Naive thymus-derived CD8-positive, alpha-beta T cell (primary cell): ENCODE data around the gene CUL1. TPM values are rescaled to one million over a fixed set of nuclear protein-coding genes. Genes with fewer than 3 reads are reported as not detected.

Experiments
- ATAC-seq, 2 donors: fragments of 150-1000 bp; cut with Tn5 transposase in 1 of 2; sonication (Bioruptor Pico), chemical (Tn5 transposase) in 1 of 2; 1 replicate in 1 of 2; 2 replicates in 1 of 2; pipeline ENCODE4 v1.10.0; 2021; ENCODE audit warnings: mild to moderate bottlenecking in 2 of 2, moderate library complexity in 2 of 2
- POLR2A ChIA-PET: fragments of 350-600 bp; sonication (Branson Sonifier 250); formaldehyde crosslinking; loops from one replicate; lab custom pipeline; 2021; ENCODE audit warnings: antibody characterized with exemption; lab: Charles Lee
- DNase-seq, 10 donors: peaks; one replicate each; pipeline versions ENCODE4 v3.0.0 to v3.0.0-alpha.2; 2020 to 2022
- H3K27ac Mint-ChIP-seq, 10 donors: one replicate each; pipeline ENCODE4 v1.8.0; 2020 to 2022; ENCODE audit warnings: mild to moderate bottlenecking in 10 of 10, mixed read lengths in 10 of 10, moderate library complexity in 4 of 10, inconsistent platforms in 1 of 10
- H3K27me3 Mint-ChIP-seq, 5 donors: one replicate each; pipeline ENCODE4 v1.8.0; 2021 to 2022; ENCODE audit warnings: mixed read lengths in 5 of 5
- H3K36me3 Mint-ChIP-seq, 3 donors: one replicate each; pipeline ENCODE4 v1.8.0; 2020 to 2022; ENCODE audit warnings: mixed read lengths in 3 of 3, mild to moderate bottlenecking in 2 of 3, inconsistent platforms in 1 of 3
- H3K4me1 Mint-ChIP-seq, 4 donors: one replicate each; pipeline ENCODE4 v1.8.0; 2021 to 2022; ENCODE audit warnings: mixed read lengths in 4 of 4
- H3K4me3 Mint-ChIP-seq, 10 donors: one replicate each; pipeline ENCODE4 v1.8.0; 2020 to 2022; ENCODE audit warnings: mild to moderate bottlenecking in 10 of 10, mixed read lengths in 10 of 10, moderate library complexity in 6 of 10, inconsistent platforms in 1 of 10
- H3K9me3 Mint-ChIP-seq, 9 donors: one replicate each; pipeline ENCODE4 v1.8.0; 2020 to 2022; ENCODE audit warnings: mixed read lengths in 9 of 9, mild to moderate bottlenecking in 3 of 9, inconsistent platforms in 1 of 9, moderate library complexity in 1 of 9
- polyA plus RNA-seq, 3 donors: library from polyadenylated mRNA; unstranded; fragments of 300-500 nt; fragmentation: Illumina TruSeq; gene quantifications; one replicate each; pipeline ENCODE4 v1.2.3, GENCODE V29; 2021
- total RNA-seq, 8 experiments: library from RNA in 2 of 8; stranded (reverse) in 2 of 8; gene quantifications; one replicate each; pipeline ENCODE4 v1.2.3 and lab custom pipeline; 2021 to 2026

CUL1 gene
- total and polyA plus RNA-seq, 5 experiments from 2014 or later = 39.2 to 67.7 (median 50.6) TPM

GRCh38 chr7:148803094-148803493, 104.4 kb downstream of the CUL1 start:
- Mint-ChIP-seq H3K4me3 (peak overlapping the region in 1 of 10 donors; percentile 17), H3K36me3 (peaks cover 7 to 64% (median 30%) of the 10 kb centered on the region in 3 donors), H3K9me3 (no peaks in the 10 kb centered on the region), H3K27me3 (no peaks in the 10 kb centered on the region), H3K4me1 (peaks cover 0 to 2% (median 0%) of the 10 kb centered on the region in 4 donors), H3K27ac (peak overlapping the region in 1 of 10 donors; percentile 63)
- ATAC-seq (no peak), DNase-seq (no peak)
- POLR2A ChIA-PET = no interaction called here

GRCh38 chr7:148804343-148805235, 105.9 kb downstream of the CUL1 start:
- ATAC-seq = no peak
- H3K9me3 Mint-ChIP-seq = no peaks in the 10 kb centered on the region
- H3K27ac Mint-ChIP-seq = no peak overlapping the region
- H3K27me3 Mint-ChIP-seq = no peaks in the 10 kb centered on the region
- H3K4me1 Mint-ChIP-seq = peaks cover 0 to 2% (median 0%) of the 10 kb centered on the region in 4 donors
- no peak for DNase-seq
- H3K36me3 Mint-ChIP-seq = peaks cover 7 to 56% (median 23%) of the 10 kb centered on the region in 3 donors
- POLR2A ChIA-PET = interaction anchor here (0.7 kb wide), 1 partner anchor 105 kb away, joined by 4 read pairs; no protein-coding TSS in a partner anchor
- H3K4me3 Mint-ChIP-seq = no peak overlapping the region

GRCh38 chr7:148806187-148806586, 107.5 kb downstream of the CUL1 start:
- no peak for ATAC-seq
- POLR2A ChIA-PET = interaction anchor here (0.7 kb wide), 1 partner anchor 127 kb away, joined by 4 read pairs; no protein-coding TSS in a partner anchor
- Mint-ChIP-seq H3K27me3 (no peaks in the 10 kb centered on the region), H3K27ac (no peak overlapping the region), H3K9me3 (no peaks in the 10 kb centered on the region), H3K4me3 (no peak overlapping the region), H3K4me1 (peaks cover 0 to 2% (median 0%) of the 10 kb centered on the region in 4 donors), H3K36me3 (peaks cover 4 to 49% (median 12%) of the 10 kb centered on the region in 3 donors)
- DNase-seq = no peak

GRCh38 chr7:148807436-148807835, 108.7 kb downstream of the CUL1 start:
- H3K4me3 Mint-ChIP-seq = no peak overlapping the region
- peaks cover 2 to 39% (median 4%) of the 10 kb centered on the region in 3 donors for H3K36me3 Mint-ChIP-seq
- H3K9me3 Mint-ChIP-seq = no peaks in the 10 kb centered on the region
- no peak for DNase-seq
- POLR2A ChIA-PET = no interaction called here
- no peak for ATAC-seq
- H3K4me1 Mint-ChIP-seq = no peaks in the 10 kb centered on the region
- no peaks in the 10 kb centered on the region for H3K27me3 Mint-ChIP-seq
- peak overlapping the region in 1 of 10 donors; percentile 57 for H3K27ac Mint-ChIP-seq

- H3K27ac Mint-ChIP-seq = peak overlapping the region in 3 of 10 donors; percentile 1 to 44 (median 9)
- no peak for ATAC-seq
- H3K27me3 Mint-ChIP-seq = no peaks in the 10 kb centered on the region
- H3K9me3 Mint-ChIP-seq = no peaks in the 10 kb centered on the region
- POLR2A ChIA-PET = no interaction called here
- peaks cover 2 to 41% (median 4%) of the 10 kb centered on the region in 3 donors for H3K36me3 Mint-ChIP-seq
- DNase-seq = no peak
- H3K4me3 Mint-ChIP-seq = no peak overlapping the region
- H3K4me1 Mint-ChIP-seq = no peaks in the 10 kb centered on the region
Measured at GRCh38 chr7:148809856-148810255, 111.2 kb downstream of the CUL1 start.

- ATAC-seq = no peak
- Mint-ChIP-seq H3K36me3 (peaks cover 2 to 31% (median 4%) of the 10 kb centered on the region in 3 donors), H3K4me3 (no peak overlapping the region), H3K4me1 (peaks cover 0 to 6% (median 0%) of the 10 kb centered on the region in 4 donors), H3K27me3 (no peaks in the 10 kb centered on the region), H3K27ac (peak overlapping the region in 4 of 10 donors; percentile 1 to 47 (median 31)), H3K9me3 (no peaks in the 10 kb centered on the region)
- no peak for DNase-seq
- POLR2A ChIA-PET = no interaction called here
Measured at GRCh38 chr7:148811892-148812291, 113.2 kb downstream of the CUL1 start.

- Mint-ChIP-seq H3K36me3 (peaks cover 4 to 31% (median 9%) of the 10 kb centered on the region in 3 donors), H3K9me3 (no peaks in the 10 kb centered on the region), H3K4me3 (no peak overlapping the region), H3K4me1 (peaks cover 0 to 6% (median 0%) of the 10 kb centered on the region in 4 donors), H3K27me3 (no peaks in the 10 kb centered on the region), H3K27ac (no peak overlapping the region)
- POLR2A ChIA-PET = no interaction called here
- DNase-seq (no peak), ATAC-seq (no peak)
Measured at GRCh38 chr7:148813890-148814289, 115.2 kb downstream of the CUL1 start.

- POLR2A ChIA-PET = no interaction called here
- no peak for ATAC-seq
Measured at GRCh38 chr7:148814922-148815559, 116.3 kb downstream of the CUL1 start.

GRCh38 chr7:148815612-148816011, 116.9 kb downstream of the CUL1 start:
- DNase-seq (no peak), ATAC-seq (no peak)
- Mint-ChIP-seq H3K9me3 (no peaks in the 10 kb centered on the region), H3K36me3 (peaks cover 0 to 26% (median 7%) of the 10 kb centered on the region in 3 donors), H3K27me3 (no peaks in the 10 kb centered on the region), H3K4me1 (peaks cover 0 to 6% (median 0%) of the 10 kb centered on the region in 4 donors), H3K4me3 (no peak overlapping the region), H3K27ac (peak overlapping the region in 1 of 10 donors; percentile 65)
- POLR2A ChIA-PET = no interaction called here

More at GRCh38 chr7:148814922-148815559, 116.3 kb downstream of the CUL1 start:
- Mint-ChIP-seq H3K4me3 (no peak overlapping the region), H3K36me3 (peaks cover 3 to 29% (median 9%) of the 10 kb centered on the region in 3 donors), H3K4me1 (peaks cover 0 to 6% (median 0%) of the 10 kb centered on the region in 4 donors), H3K9me3 (no peaks in the 10 kb centered on the region), H3K27ac (peak overlapping the region in 2 of 10 donors; percentile 58 to 65), H3K27me3 (no peaks in the 10 kb centered on the region)
- DNase-seq = no peak

- Mint-ChIP-seq H3K4me1 (peaks cover 0 to 6% (median 1%) of the 10 kb centered on the region in 4 donors), H3K36me3 (peaks cover 0 to 27% (median 10%) of the 10 kb centered on the region in 3 donors), H3K27me3 (no peaks in the 10 kb centered on the region), H3K27ac (no peak overlapping the region), H3K9me3 (no peaks in the 10 kb centered on the region), H3K4me3 (no peak overlapping the region)
- ATAC-seq = no peak
- POLR2A ChIA-PET = no interaction called here
- no peak for DNase-seq
Measured at GRCh38 chr7:148819697-148820360, 121.1 kb downstream of the CUL1 start.

- Mint-ChIP-seq H3K27ac (no peak overlapping the region), H3K36me3 (peaks cover 0 to 39% (median 15%) of the 10 kb centered on the region in 3 donors), H3K9me3 (no peaks in the 10 kb centered on the region), H3K27me3 (no peaks in the 10 kb centered on the region), H3K4me3 (no peak overlapping the region), H3K4me1 (peaks cover 0 to 2% (median 0%) of the 10 kb centered on the region in 4 donors)
- DNase-seq (no peak), ATAC-seq (no peak)
- POLR2A ChIA-PET = no interaction called here
Measured at GRCh38 chr7:148821422-148821821, 122.7 kb downstream of the CUL1 start.

- no peak for DNase-seq
- Mint-ChIP-seq H3K36me3 (peaks cover 0 to 36% (median 8%) of the 10 kb centered on the region in 3 donors), H3K4me1 (peaks cover 0 to 2% (median 0%) of the 10 kb centered on the region in 4 donors), H3K27me3 (no peaks in the 10 kb centered on the region), H3K9me3 (no peaks in the 10 kb centered on the region), H3K4me3 (no peak overlapping the region), H3K27ac (peak overlapping the region in 1 of 10 donors; percentile 18)
- POLR2A ChIA-PET = no interaction called here
- no peak for ATAC-seq
Measured at GRCh38 chr7:148824864-148825263, 126.2 kb downstream of the CUL1 start.
